Fibroblast of lung (primary cell): ENCODE data around the gene PFAS. TPM values are rescaled to one million over a fixed set of nuclear protein-coding genes. Genes with fewer than 3 reads are reported as not detected.

Source experiments
- DNase-seq, 2 donors: peaks; one replicate each; pipeline versions ENCODE4 v3.0.0 to v3.0.0-alpha.2; 2010; ENCODE audit warnings: low read depth in 2 of 2
- H2AFZ ChIP-seq: 2 replicates; pipeline ENCODE4 v1.5.1; 2012; ENCODE audit warnings: low read length, control low read depth, inconsistent platforms
- H3K27ac ChIP-seq: 2 replicates; pipeline ENCODE4 v1.5.1; 2011; ENCODE audit warnings: low read length, control low read depth; ENCODE audit not compliant: insufficient read depth
- H3K27me3 ChIP-seq: 2 replicates; pipeline ENCODE4 v1.5.1; 2011; ENCODE audit warnings: mild to moderate bottlenecking, low read length; ENCODE audit not compliant: control insufficient read depth, insufficient read depth
- H3K36me3 ChIP-seq: 2 replicates; pipeline ENCODE4 v1.5.1; 2011; ENCODE audit warnings: low read length; ENCODE audit not compliant: control insufficient read depth, insufficient read depth
- H3K4me1 ChIP-seq: 2 replicates; pipeline ENCODE4 v1.5.1; 2011; ENCODE audit warnings: low read length; ENCODE audit not compliant: control insufficient read depth, insufficient read depth; ENCODE audit errors: extremely low read depth
- H3K4me2 ChIP-seq: 2 replicates; pipeline ENCODE4 v1.5.1; 2011; ENCODE audit warnings: low read length, control low read depth; ENCODE audit not compliant: insufficient read depth; ENCODE audit errors: extremely low read depth
- H3K4me3 ChIP-seq, 4 experiments: fragments of 200-600 bp in 1 of 4; sonication (generic) in 1 of 4; replicated peaks in 1 of 4; 2 replicates each; pipeline ENCODE4 v1.5.1; 2011 to 2016; ENCODE audit warnings: low read length in 4 of 4, low read depth in 3 of 4, mild to moderate bottlenecking in 3 of 4, control low read depth in 2 of 4, inconsistent platforms in 1 of 4, mixed read lengths in 1 of 4; ENCODE audit not compliant: insufficient read depth in 1 of 4; ENCODE audit errors: control extremely low read depth in 1 of 4
- H3K79me2 ChIP-seq: 2 replicates; pipeline ENCODE4 v1.5.1; 2012; ENCODE audit warnings: mild to moderate bottlenecking, low read length, inconsistent platforms; ENCODE audit not compliant: control insufficient read depth, insufficient read depth
- H3K9ac ChIP-seq: 2 replicates; pipeline ENCODE4 v1.5.1; 2011; ENCODE audit warnings: mild to moderate bottlenecking, low read length, control low read depth; ENCODE audit not compliant: insufficient read depth
- H3K9me3 ChIP-seq: 2 replicates; pipeline ENCODE4 v1.5.1; 2012; ENCODE audit warnings: low read depth, low read length; ENCODE audit not compliant: control insufficient read depth, insufficient read depth
- H4K20me1 ChIP-seq: 2 replicates; pipeline ENCODE4 v1.5.1; 2011; ENCODE audit warnings: low read length; ENCODE audit not compliant: control insufficient read depth, insufficient read depth; ENCODE audit errors: extremely low read depth
- CTCF ChIP-seq, 2 donors: IDR thresholded peaks in 1 of 2; conservative IDR thresholded peaks in 1 of 2; 1 replicate in 1 of 2; 2 replicates in 1 of 2; pipeline ENCODE4 v1.5.1; 2011 to 2012; ENCODE audit warnings: low read length in 2 of 2, control low read depth in 1 of 2, inconsistent platforms in 1 of 2, low read depth in 1 of 2, mild to moderate bottlenecking in 1 of 2
- EZH2 ChIP-seq: IDR thresholded peaks from 2 replicates; pipeline ENCODE4 v1.5.1; 2012; ENCODE audit warnings: low read length, control low read depth, mild to moderate bottlenecking; ENCODE audit errors: missing control alignments
- polyA plus RNA-seq, 2 donors: library from polyadenylated mRNA; depleted of rRNA in 1 of 2; stranded (reverse) in 1 of 2; unstranded in 1 of 2; fragments of >200 nt; gene quantifications; 2 replicates each; pipeline ENCODE4 v1.2.1, GENCODE V29; 2011 to 2012; ENCODE audit warnings: missing spikeins in 1 of 2
- total RNA-seq: library from RNA; depleted of rRNA; stranded (reverse); fragments of >200 nt; gene quantifications from 2 replicates; pipeline ENCODE4 v1.2.1, GENCODE V29; 2014

The PFAS gene
- total and polyA plus RNA-seq, 2 donors (not counting 1 experiment from before 2014, with no cell fraction given) = 9.4 to 9.8 TPM

GRCh38 chr17:8225813-8226535 is 23.1 kb upstream of the PFAS start:
- Histone ChIP-seq H3K27ac (peak overlapping the region; percentile 57), H3K79me2 (no peaks in the 10 kb centered on the region), H3K9me3 (no peaks in the 10 kb centered on the region), H3K4me1 (peaks cover 3% of the 10 kb centered on the region), H3K36me3 (peaks cover 12% of the 10 kb centered on the region), H2AFZ (no peak overlapping the region), H3K9ac (no peak overlapping the region), H4K20me1 (no peaks in the 10 kb centered on the region), H3K4me2 (no peak overlapping the region), H3K4me3 (peak overlapping the region in 2 of 4 experiments; percentile 50 to 57), H3K27me3 (no peaks in the 10 kb centered on the region)
- no peak for TF ChIP-seq EZH2
- peak; percentile 79 to 87 for DNase-seq

GRCh38 chr17:8226536-8227237 is 22.4 kb upstream of the PFAS start:
- peaks cover 3% of the 10 kb centered on the region for H3K4me1 ChIP-seq
- H2AFZ ChIP-seq = no peak overlapping the region
- no peak overlapping the region for H3K9ac ChIP-seq
- DNase-seq = peak; percentile 85 to 96
- peak overlapping the region in 3 of 4 experiments; percentile 12 to 57 (median 50) for H3K4me3 ChIP-seq
- TF ChIP-seq EZH2 (no peak), CTCF (conservative IDR thresholded peaks at IDR 0.05 in 1 of 2, IDR thresholded peaks at IDR 0.05 in 1 of 2; ENCODE audit: low read depth in 1 of 2, low read length in 2 of 2) (no peak)
- H3K79me2 ChIP-seq = no peaks in the 10 kb centered on the region
- H4K20me1 ChIP-seq = no peaks in the 10 kb centered on the region
- H3K9me3 ChIP-seq = no peaks in the 10 kb centered on the region
- no peaks in the 10 kb centered on the region for H3K27me3 ChIP-seq
- H3K27ac ChIP-seq = peak overlapping the region; percentile 57
- peaks cover 13% of the 10 kb centered on the region for H3K36me3 ChIP-seq
- peak overlapping the region; percentile 55 for H3K4me2 ChIP-seq

GRCh38 chr17:8227238-8227581 is 21.9 kb upstream of the PFAS start:
- H3K9ac ChIP-seq = no peak overlapping the region

More at GRCh38 chr17:8227238-8227581, 21.9 kb upstream of the PFAS start:
- TF ChIP-seq CTCF (conservative IDR thresholded peaks at IDR 0.05 in 1 of 2, IDR thresholded peaks at IDR 0.05 in 1 of 2; ENCODE audit: low read depth in 1 of 2, low read length in 2 of 2) (no peak), EZH2 (no peak)
- H3K9me3 ChIP-seq = no peaks in the 10 kb centered on the region
- H3K79me2 ChIP-seq = no peaks in the 10 kb centered on the region
- no peak overlapping the region for H2AFZ ChIP-seq
- H3K4me3 ChIP-seq = peak overlapping the region in 2 of 4 experiments; percentile 50 to 57
- no peaks in the 10 kb centered on the region for H3K27me3 ChIP-seq
- no peaks in the 10 kb centered on the region for H4K20me1 ChIP-seq
- H3K27ac ChIP-seq = no peak overlapping the region
- H3K4me1 ChIP-seq = peaks cover 3% of the 10 kb centered on the region
- no peak overlapping the region for H3K4me2 ChIP-seq
- H3K36me3 ChIP-seq = peaks cover 15% of the 10 kb centered on the region
- DNase-seq = no peak
